ENCODE results near the gene MYO3B. TPM values are rescaled to one million over a fixed set of nuclear protein-coding genes. Genes with fewer than 3 reads are reported as not detected.

MYO3B gene
- 0.05 TPM for total RNA-seq
- long read RNA-seq = 0 reads

- no peaks in the 10 kb centered on the region for H3K9me3 ChIP-seq (replicated peaks)
- H3K27ac ChIP-seq (replicated peaks) = peak within 1 kb of the TSS; percentile 10
Measured at GRCh38 chr2:170177950-170178781, at the start of gene MYO3B. MYO3B (plus strand) TSS chr2:170178147; CDS start chr2:170178288, 141 bp downstream.

GRCh38 chr2:170139276-170139967, 38.5 kb upstream of the MYO3B start:
- no peak for DNase-seq
- Histone ChIP-seq H3K27me3 (ENCODE audit: low read depth) (no peaks in the 10 kb centered on the region), H3K27ac (replicated peaks) (no peak overlapping the region), H3K9me3 (replicated peaks) (peaks cover 16% of the 10 kb centered on the region), H3K4me3 (no peak overlapping the region), H3K36me3 (no peaks in the 10 kb centered on the region), H3K4me1 (no peaks in the 10 kb centered on the region)
- intact Hi-C loops (cut with micrococcal nuclease) = no loop called here
- TF ChIP-seq CTCF (IDR thresholded peaks at IDR 0.05; ENCODE audit: borderline replicate concordance) = no peak

More at GRCh38 chr2:170177950-170178781, at the start of gene MYO3B:
- DNase-seq = no peak
- Histone ChIP-seq H3K4me3 (no peak within 1 kb of the TSS), H3K27me3 (ENCODE audit: low read depth) (no peaks in the 10 kb centered on the region), H3K4me1 (no peaks in the 10 kb centered on the region), H3K36me3 (no peaks in the 10 kb centered on the region)
- TF ChIP-seq CTCF (IDR thresholded peaks at IDR 0.05; ENCODE audit: borderline replicate concordance) = no peak
- intact Hi-C loops (cut with micrococcal nuclease) = no loop called here

GRCh38 chr2:170140561-170140960, 37.4 kb upstream of the MYO3B start:
- H3K27me3 ChIP-seq (ENCODE audit: low read depth) = no peaks in the 10 kb centered on the region
- no peak overlapping the region for H3K27ac ChIP-seq (replicated peaks)
- no peaks in the 10 kb centered on the region for H3K36me3 ChIP-seq
- H3K9me3 ChIP-seq (replicated peaks) = peaks cover 6% of the 10 kb centered on the region
- no peak for TF ChIP-seq CTCF (IDR thresholded peaks at IDR 0.05; ENCODE audit: borderline replicate concordance)
- H3K4me3 ChIP-seq = no peak overlapping the region
- no peak for DNase-seq
- intact Hi-C loops (cut with micrococcal nuclease) = no loop called here
- H3K4me1 ChIP-seq = no peaks in the 10 kb centered on the region

- Histone ChIP-seq H3K9me3 (replicated peaks) (no peaks in the 10 kb centered on the region), H3K36me3 (no peaks in the 10 kb centered on the region), H3K27ac (replicated peaks) (no peak overlapping the region), H3K27me3 (ENCODE audit: low read depth) (no peaks in the 10 kb centered on the region), H3K4me1 (no peaks in the 10 kb centered on the region), H3K4me3 (no peak overlapping the region)
- intact Hi-C loops (cut with micrococcal nuclease) = no loop called here
- no peak for TF ChIP-seq CTCF (IDR thresholded peaks at IDR 0.05; ENCODE audit: borderline replicate concordance)
- DNase-seq = no peak
Measured at GRCh38 chr2:170141865-170142264, 36.1 kb upstream of the MYO3B start.

GRCh38 chr2:170142502-170142901, 35.4 kb upstream of the MYO3B start:
- H3K27ac ChIP-seq (replicated peaks) = no peak overlapping the region
- H3K4me1 ChIP-seq = no peaks in the 10 kb centered on the region
- DNase-seq = no peak
- no peaks in the 10 kb centered on the region for H3K9me3 ChIP-seq (replicated peaks)
- H3K36me3 ChIP-seq = no peaks in the 10 kb centered on the region
- no peak overlapping the region for H3K4me3 ChIP-seq
- no peaks in the 10 kb centered on the region for H3K27me3 ChIP-seq (ENCODE audit: low read depth)
- intact Hi-C loops (cut with micrococcal nuclease) = no loop called here
- TF ChIP-seq CTCF (IDR thresholded peaks at IDR 0.05; ENCODE audit: borderline replicate concordance) = no peak
